GM12891 (cell line): ENCODE data around the gene SIRT1.
"Not testable (repeated sequence)": the region's sequence is repeated elsewhere in the genome, so short reads cannot be mapped to it uniquely, and the experiment has no call there.

Experiments
- DNase-seq: peaks from one replicate; pipeline ENCODE4 v3.0.0; 2011; ENCODE audit warnings: low spot score; ENCODE audit not compliant: insufficient read length
- FAIRE-seq: peaks from 2 replicates; lab custom pipeline; 2011; peaks lifted over from hg19 to GRCh38; lab: Jason Lieb, UNC
- PAX5 ChIP-seq: IDR thresholded peaks from 2 replicates; pipeline ENCODE4 v1.6.1; 2011; ENCODE audit warnings: low read length, moderate library complexity, mild to moderate bottlenecking; ENCODE audit not compliant: insufficient read depth, severe bottlenecking
- POLR2A ChIP-seq: IDR thresholded peaks from 2 replicates; pipeline ENCODE4 v1.6.1; 2011; ENCODE audit warnings: low read depth, low read length, control low read depth
- POLR2AphosphoS5 ChIP-seq: IDR thresholded peaks from 2 replicates; pipeline ENCODE4 v1.6.1; 2011; ENCODE audit warnings: low read depth, low read length, control low read depth
- POU2F2 ChIP-seq: IDR thresholded peaks from 2 replicates; pipeline ENCODE4 v1.6.1; 2011; ENCODE audit warnings: low read depth, mild to moderate bottlenecking, control low read depth, low read length, moderate library complexity
- SPI1 ChIP-seq: IDR thresholded peaks from 2 replicates; pipeline ENCODE4 v1.6.1; 2011; ENCODE audit warnings: low read depth, low read length, control low read depth
- TAF1 ChIP-seq: IDR thresholded peaks from 2 replicates; pipeline ENCODE4 v1.6.1; 2011; ENCODE audit warnings: low read depth, low read length, control low read depth

Gene SIRT1

DNA sequence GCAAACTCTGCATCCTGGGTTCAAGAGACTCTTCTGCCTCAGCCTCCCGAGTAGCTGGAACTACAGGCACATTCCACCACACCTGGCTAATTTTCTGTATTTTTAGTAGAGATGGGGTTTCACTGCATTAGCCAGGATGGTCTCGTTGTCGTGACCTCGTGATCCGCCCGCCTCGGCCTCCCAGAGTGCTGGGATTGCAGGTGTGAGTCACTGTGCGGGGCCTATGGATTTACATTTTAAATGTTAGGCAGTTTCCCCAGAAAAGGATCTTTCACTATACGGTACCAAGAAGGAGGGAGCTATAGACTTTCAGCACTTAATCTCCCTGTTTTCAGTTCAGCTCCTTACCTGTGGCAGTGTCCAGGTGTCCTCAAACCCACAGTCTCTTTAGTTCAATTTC is 50.8 kb downstream of the SIRT1 start:
- TF ChIP-seq TAF1 (no peak), POU2F2 (no peak), POLR2A (no peak), SPI1 (no peak), POLR2AphosphoS5 (no peak), PAX5 (no peak)
- no peak for DNase-seq

GRCh38 chr10:67936416-67936815 is 52.0 kb downstream of the SIRT1 start:
- no peak for FAIRE-seq
- no peak for DNase-seq
- TF ChIP-seq POU2F2 (no peak), SPI1 (no peak), POLR2AphosphoS5 (no peak), TAF1 (no peak), PAX5 (no peak), POLR2A (no peak)

More for the DNA sequence above, 50.8 kb downstream of the SIRT1 start:
- FAIRE-seq = no peak

DNA sequence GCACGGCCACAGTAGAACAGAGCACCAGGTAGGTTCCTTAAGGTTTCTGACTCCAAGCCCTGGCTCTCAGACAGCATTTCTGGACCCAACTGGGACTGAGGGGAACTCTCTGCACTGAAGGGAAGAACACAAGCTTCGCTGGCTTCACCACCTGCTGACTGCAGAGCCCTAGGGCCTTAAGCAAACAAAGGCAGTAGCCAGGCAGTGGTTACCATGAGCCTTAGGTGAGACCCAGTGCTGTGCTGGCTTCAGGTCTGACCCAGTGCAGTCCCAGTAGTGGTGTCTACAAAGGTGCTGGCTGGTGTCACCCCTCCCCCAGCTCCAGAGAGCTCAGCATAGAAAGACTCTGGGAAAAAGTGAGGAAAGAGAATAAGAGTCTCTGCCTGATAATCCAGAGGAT is 59.5 kb downstream of the SIRT1 start:
- no peak for FAIRE-seq
- no peak for DNase-seq

GRCh38 chr10:67955614-67956013 is 71.2 kb downstream of the SIRT1 start:
- no peak for FAIRE-seq
- no peak for TF ChIP-seq POLR2A
- no peak for TF ChIP-seq POU2F2
- TF ChIP-seq PAX5 = no peak
- no peak for TF ChIP-seq SPI1
- no peak for TF ChIP-seq POLR2AphosphoS5
- TF ChIP-seq TAF1 = no peak
- DNase-seq = no peak

More for the DNA sequence above, 59.5 kb downstream of the SIRT1 start:
- TF ChIP-seq POLR2A (no peak), POU2F2 (no peak), POLR2AphosphoS5 (no peak), TAF1 (no peak), PAX5 (no peak), SPI1 (no peak)

GRCh38 chr10:67959839-67960476 is 75.5 kb downstream of the SIRT1 start:
- DNase-seq (no peak), FAIRE-seq (no peak)
- TF ChIP-seq POLR2A (no peak), PAX5 (no peak)

DNA sequence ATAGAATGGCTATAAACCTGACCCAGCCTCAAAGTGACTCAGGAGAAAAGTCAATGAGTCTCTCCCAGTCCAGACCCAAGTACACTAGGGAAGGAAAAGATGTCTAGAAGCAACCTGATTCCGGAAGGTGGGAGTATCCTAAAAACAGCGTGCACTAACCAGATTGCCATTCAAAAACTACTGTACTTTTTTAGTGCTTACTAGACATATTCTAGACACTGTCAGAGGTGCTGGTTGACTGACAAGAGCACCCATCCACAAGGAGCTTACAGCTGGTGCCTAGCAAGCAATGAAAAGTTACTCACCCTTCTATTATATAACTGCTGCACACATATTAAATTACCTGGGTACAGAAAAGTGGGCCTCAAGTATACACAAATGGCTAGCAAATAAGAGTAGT is 81.0 kb downstream of the SIRT1 start:
- no peak for TF ChIP-seq TAF1
- TF ChIP-seq SPI1 = no peak
- TF ChIP-seq POLR2A = no peak
- TF ChIP-seq POU2F2 = no peak
- no peak for TF ChIP-seq PAX5
- TF ChIP-seq POLR2AphosphoS5 = no peak
- no peak for DNase-seq
- FAIRE-seq = no peak

- not testable (repeated sequence) for DNase-seq, FAIRE-seq
Observed at GRCh38 chr10:67966035-67966434, 81.6 kb downstream of the SIRT1 start.
